GM18951 (cell line): ENCODE data around the gene SLC24A1.

Experiments used
- POLR2A ChIP-seq: IDR thresholded peaks from 4 replicates; pipeline ENCODE4 v1.6.1; 2011; ENCODE audit warnings: mild to moderate bottlenecking; ENCODE audit not compliant: insufficient read length, insufficient read depth; ENCODE audit errors: extremely low read depth
- in situ Hi-C: fragments of 300-500 bp; cut with MboI; formaldehyde crosslinking; loops from one replicate; pipeline ENCODE4 v1.12.0; 2022; ENCODE audit warnings: low sequenced_read_pairs, mixed read lengths, inconsistent platforms; ENCODE audit not compliant: unreplicated experiment

SLC24A1 gene

DNA sequence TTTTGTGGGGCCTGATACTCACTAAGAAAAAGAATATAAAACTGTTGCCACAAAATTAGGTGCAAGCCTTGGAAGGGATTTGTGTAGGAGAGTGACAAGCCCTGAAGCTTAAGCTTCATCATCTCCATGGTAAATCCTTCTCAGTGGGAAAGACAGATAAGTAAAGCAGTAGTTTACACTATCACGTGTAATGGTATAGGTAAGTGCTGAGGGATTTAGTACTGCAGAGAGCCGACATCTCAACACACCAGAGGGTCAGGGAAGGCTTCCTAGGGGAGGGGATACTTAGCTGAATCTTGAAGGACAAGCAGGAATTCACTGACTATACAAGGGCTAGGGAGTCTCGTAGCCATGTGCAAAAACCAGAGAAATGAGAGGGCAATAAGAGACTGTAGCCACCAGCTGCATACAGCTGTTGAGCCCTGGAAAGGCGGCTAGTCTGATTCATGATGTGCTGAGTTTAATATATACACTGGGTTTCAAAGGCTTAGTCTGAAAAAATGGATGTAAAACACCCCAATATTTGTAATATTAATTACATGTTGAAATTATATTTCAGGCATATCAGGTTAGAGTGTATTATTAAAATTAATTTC is 11.1 kb downstream of the SLC24A1 start:
- no peak for TF ChIP-seq POLR2A
- in situ Hi-C loops = no loop called here

DNA sequence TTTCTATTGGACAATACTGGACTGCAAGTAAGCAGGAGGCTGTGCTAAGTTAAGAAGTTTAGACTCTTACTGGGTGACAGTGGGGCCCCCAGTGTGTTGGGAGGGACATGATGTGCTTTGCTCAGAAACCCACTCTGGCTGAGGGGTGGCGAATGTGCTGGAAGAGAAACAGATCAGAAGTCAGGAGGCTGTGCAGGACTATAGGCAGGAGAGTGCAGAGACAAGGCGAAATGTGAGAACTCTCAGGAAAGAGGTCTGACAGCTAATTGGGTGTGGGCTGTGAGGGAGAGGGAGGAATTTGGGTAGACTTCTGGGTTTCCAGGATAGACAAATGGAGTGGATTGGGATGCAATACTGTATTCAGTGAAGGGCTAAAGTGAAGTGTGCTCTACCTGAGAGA is 12.0 kb downstream of the SLC24A1 start:
- in situ Hi-C loops = no loop called here
- no peak for TF ChIP-seq POLR2A

DNA sequence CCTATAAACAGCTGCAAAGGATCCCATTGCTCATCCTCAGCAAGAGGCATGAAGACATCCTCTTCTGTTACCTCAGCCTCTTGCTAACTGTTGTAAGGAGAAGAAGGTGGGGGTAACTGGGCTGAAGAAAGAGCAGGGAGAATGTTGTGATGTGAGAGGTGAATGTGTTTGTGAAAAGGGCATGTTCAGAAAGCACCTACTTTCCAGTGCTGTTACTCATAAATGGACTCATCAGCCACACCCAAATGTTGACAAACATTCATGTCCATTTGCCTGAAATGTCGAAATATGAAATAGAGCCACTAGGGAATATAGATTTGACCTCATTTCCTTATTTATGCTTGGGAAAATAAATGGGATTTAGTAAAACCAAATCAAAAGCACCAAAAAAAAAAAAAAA is 12.6 kb downstream of the SLC24A1 start:
- in situ Hi-C loops = no loop called here

DNA sequence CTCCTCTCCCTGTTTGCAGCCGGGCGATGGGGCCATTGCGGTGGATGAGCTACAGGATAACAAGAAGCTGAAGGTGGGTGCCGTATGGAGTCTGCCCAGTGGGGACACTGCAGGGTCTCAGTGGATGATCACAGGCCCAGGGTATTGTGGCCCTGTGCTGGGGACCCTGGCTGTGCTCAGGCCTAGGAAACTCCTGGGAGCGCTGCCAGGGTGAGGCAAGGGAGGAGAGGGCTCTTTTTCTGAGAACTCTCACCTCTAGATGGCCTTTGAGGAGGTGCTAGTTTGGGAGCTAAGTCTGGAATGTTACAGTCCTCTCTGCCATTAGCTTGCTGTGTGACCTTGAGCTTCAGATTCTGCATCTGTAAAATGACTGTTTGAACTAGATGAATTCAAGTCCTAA is 16.4 kb downstream of the SLC24A1 start:
- in situ Hi-C loops = no loop called here

More for the DNA sequence above, 12.6 kb downstream of the SLC24A1 start:
- TF ChIP-seq POLR2A = no peak

DNA sequence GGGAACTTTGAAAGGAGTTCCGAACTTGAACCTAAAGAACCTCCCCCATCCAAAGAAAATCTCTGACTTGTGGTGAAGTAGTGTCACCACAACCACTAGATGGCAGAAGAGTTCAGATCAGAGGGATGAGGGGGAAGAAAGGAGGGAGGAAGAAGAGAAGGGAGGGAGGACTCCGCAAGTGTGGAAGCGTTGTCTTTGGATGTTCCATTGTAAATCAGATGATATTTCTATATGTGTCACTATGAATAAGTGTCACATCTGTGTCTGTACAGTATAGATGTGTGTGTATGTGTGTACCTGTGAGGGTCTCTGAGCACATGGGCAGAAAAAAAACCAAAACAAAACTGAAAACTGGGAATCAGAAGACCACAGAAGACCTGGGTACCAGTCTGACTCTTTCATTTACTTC is 16.9 kb downstream of the SLC24A1 start:
- in situ Hi-C loops = no loop called here
- no peak for TF ChIP-seq POLR2A

More for the DNA sequence above, 16.4 kb downstream of the SLC24A1 start:
- TF ChIP-seq POLR2A = no peak

DNA sequence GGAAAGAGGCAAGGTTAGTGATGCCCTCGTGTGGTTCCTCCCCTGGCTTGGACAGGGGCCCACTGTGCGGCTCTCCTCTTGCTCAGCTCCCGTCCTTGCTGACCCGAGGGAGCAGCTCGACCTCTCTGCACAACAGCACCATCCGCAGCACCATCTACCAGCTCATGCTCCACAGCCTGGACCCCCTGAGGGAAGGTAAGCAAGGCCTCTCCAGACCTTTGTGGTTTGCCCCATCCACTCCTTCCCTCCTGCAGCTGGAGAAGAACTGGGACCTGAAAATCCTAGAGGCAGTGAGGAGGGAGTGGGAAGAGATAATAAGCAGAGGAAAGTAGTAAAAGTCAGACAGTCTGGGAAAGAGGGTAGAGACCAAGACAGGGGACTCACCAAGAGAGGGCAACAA is 17.8 kb downstream of the SLC24A1 start:
- in situ Hi-C loops = no loop called here
- TF ChIP-seq POLR2A = no peak

DNA sequence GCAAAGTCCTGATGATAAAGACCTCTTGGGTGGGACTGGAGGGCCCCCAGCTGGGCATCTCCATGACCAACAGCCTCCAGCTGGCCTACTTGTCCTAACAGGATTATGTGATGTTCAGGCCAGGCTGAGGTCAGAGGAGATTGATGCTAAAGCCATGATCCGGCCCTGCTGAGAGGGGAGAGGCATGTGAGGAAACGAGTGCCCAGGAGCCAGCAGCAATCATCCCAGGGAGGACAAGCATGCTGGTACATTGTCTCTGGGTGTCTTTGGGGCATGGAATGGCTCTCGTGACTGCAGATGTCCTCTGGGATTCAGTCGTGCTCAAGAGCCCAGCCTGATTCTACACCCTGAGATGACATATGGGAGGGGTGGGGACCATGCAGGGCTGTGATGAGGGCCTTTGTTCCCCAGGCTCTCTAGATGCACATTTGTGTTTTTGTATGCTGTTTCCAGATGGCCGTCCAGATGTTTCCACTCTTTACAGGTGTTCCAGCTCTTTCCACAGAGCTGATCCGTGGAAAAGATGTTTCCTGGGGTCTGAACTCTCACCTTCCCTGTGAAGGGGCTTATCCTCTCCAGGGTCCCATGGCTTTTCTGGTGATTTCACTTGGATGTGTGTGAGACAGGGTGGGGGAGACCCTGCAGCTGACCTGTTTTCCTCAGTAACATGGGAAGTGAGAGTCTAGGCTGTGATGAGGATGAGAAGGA is 20.2 kb downstream of the SLC24A1 start:
- TF ChIP-seq POLR2A = no peak
- in situ Hi-C loops = no loop called here

DNA sequence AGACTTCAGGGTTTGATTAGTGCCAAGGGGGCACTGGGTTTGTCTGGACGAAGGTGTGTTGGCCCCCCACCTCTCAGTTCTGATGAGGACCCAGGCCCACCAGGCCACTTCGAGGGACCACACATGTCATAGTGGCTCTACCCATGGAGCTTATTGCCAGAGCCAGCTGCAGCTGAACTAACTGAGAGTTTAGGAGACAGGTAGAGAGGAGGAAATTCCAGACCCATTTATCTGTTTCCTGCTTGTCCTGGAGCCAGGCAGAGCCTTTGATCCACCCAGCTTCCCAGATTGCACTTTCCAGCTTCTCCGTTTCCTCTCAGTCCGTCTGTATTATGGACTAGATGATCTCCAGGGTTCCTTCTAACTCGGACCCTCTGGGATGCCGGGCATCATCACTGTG is 20.9 kb downstream of the SLC24A1 start:
- TF ChIP-seq POLR2A = no peak
- in situ Hi-C loops = no loop called here

DNA sequence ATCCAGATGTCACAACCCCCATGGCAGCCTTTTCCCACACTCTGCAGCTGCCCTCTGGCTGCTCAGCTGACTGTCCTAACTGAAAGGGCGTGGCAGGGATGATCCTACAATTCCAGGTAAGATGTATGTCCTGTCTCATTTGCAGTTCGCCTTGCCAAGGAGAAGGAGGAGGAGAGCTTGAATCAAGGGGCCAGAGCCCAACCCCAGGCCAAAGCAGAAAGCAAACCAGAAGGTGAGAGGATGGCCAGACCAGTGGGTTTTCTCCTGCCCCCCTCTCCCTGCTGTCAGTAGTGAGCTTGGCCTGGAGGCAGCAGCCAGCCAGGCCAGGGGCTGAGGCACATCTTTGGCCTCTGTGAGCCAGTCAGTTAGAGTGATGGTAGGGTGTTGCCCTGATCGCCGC is 22.5 kb downstream of the SLC24A1 start:
- in situ Hi-C loops = no loop called here

DNA sequence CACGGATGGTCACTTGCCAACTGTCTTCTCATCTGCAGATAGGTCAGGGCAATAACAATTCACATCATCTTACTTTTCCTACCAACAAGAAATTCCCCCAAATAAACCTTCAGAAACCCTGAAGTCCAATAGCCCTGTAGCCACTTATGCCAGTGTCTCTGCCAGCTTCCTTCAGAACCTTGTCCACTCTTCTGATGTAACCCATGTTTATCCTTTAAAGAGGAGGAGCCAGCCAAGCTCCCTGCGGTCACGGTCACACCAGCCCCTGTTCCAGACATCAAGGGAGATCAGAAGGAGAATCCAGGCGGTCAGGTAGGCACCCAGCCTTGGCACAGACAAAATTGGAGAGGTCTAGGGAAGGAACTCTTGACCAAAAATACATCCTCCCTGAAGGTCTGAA is 23.7 kb downstream of the SLC24A1 start:
- in situ Hi-C loops = no loop called here
- no peak for TF ChIP-seq POLR2A

More for the DNA sequence above, 22.5 kb downstream of the SLC24A1 start:
- no peak for TF ChIP-seq POLR2A

DNA sequence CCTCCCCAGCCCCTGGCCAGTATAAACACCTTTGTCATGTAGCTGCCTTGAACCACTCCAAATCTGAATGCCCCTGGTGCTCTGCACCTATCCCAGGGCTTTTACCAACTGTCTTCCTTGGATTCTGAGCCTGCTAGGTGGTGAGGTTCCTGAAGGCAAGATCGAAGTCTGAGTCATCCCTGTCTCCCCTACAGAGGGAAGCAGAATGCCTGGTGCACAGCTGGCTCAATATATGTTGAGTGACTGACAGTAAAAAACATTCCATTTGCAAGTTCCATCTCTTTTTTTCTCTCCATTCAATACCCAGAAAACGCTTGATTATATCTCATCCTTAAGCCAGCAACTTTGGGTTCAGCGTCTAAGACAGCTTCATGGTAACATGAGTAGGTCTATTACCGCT is 24.7 kb downstream of the SLC24A1 start:
- no peak for TF ChIP-seq POLR2A
- in situ Hi-C loops = no loop called here

DNA sequence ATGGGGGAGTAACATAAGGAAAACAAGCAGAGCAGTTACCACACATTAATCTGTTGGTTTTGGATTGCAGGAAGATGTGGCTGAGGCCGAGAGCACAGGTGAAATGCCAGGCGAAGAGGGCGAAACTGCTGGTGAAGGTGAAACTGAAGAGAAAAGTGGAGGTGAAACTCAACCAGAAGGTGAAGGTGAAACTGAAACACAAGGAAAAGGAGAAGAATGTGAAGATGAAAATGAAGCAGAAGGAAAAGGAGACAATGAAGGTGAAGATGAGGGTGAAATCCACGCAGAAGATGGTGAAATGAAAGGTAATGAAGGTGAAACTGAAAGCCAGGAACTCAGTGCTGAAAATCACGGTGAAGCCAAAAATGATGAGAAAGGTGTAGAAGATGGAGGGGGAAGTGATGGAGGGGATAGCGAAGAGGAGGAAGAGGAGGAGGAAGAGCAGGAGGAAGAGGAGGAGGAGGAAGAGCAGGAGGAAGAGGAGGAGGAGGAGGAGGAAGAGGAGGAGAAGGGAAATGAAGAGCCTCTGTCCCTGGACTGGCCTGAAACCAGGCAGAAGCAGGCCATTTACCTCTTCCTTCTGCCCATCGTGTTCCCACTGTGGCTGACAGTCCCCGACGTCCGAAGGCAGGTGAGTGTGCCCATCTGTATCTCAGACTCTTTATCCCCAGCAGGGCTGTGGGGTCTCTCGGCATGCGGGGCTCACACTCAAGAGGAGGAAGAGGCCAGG is 28.7 kb downstream of the SLC24A1 start:
- in situ Hi-C loops = no loop called here
- TF ChIP-seq POLR2A = no peak

DNA sequence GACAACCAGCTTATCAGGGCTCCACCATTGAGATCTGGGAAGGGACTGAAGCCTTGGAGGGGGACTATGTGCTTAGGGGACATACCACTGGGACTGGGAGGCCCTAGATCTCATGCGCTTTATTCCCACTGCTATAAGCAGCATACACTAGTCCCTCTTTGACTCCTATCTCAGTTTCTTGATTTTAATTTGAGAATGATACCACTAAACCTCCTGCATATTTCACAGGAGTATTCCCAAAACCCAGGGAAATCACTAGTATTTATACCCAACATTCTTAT is 29.2 kb downstream of the SLC24A1 start:
- in situ Hi-C loops = no loop called here

DNA sequence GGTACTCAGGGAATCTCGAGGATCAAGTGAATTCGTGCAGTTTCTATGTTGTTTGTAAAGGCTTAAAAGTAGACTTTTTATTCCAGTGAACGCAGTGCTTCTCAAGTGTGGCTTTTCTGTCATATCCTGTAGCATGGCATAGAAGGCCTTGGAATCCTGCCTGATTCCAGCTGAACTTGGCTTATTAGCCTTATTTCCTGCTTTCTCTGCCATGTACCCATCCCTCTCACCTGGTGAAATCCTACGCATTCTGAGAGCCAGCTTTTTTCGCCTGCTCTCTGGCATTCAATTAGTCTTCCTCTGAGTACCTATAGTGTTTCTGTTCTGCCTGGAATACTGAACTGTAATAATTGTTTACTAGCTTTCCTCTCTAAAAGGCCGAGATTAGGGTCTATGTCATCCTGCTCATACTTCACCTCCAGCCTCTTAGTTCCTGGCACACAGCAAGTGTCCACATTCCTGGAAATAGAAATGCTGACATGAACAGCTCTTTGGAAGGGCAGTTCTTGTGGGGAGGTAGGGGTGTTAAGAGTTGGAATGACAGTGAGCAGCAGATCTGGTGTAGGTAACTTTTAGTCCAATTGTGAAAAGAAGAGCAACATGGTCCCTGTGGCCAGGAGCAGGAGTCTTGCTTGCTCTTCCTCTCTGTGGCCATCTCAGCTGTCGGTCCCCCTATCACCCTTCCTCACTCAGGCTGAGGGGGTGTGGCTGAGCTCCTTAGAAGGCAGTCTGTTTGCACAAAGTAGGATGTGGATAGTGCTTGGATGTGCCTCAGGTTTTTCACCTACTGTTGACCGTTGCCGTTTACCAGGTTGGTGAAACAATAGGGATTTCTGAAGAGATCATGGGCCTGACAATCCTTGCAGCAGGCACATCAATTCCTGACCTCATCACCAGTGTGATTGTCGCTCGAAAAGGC is 30.4 kb downstream of the SLC24A1 start:
- in situ Hi-C loops = no loop called here
- TF ChIP-seq POLR2A = no peak

More for the DNA sequence above, 29.2 kb downstream of the SLC24A1 start:
- no peak for TF ChIP-seq POLR2A

DNA sequence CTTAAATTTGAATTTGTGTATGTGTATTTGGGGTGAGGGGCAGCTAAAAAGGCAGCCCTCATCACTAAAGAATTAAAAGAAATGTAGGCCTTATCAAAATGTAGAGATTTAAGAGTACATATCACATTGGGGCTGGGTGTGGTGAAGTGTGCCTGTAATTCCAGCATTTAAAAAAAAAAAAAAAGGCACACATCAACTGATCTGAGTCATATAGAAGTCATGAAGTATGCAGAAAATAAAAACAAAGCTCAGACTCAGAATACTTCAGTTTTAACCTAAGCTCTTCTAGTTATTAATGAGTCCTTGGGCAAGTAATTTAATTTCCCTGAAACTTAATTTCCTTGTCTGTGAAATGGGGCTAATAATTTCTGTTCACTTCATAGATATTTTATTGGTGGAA is 31.6 kb downstream of the SLC24A1 start:
- in situ Hi-C loops = no loop called here
- no peak for TF ChIP-seq POLR2A
